HG03571 (cell line): ENCODE measurements around the gene MACROD2.
"Not testable (repeated sequence)": the region's sequence is repeated elsewhere in the genome, so short reads cannot be mapped to it uniquely, and the experiment has no call there.

Source experiments
- ATAC-seq: cut with Tn5 transposase; IDR thresholded peaks from one replicate; pipeline ENCODE4 v1.9.1; 2021; ENCODE audit not compliant: unreplicated experiment

The MACROD2 gene

GRCh38 chr20:15119852-15120487 lies 1124.7 kb downstream of the MACROD2 start:
- no peak for ATAC-seq

GRCh38 chr20:15122613-15123012 lies 1127.3 kb downstream of the MACROD2 start:
- ATAC-seq = no peak

GRCh38 chr20:15131176-15131575 lies 1135.9 kb downstream of the MACROD2 start:
- ATAC-seq = no peak

GRCh38 chr20:15138548-15139126 lies 1143.3 kb downstream of the MACROD2 start:
- no peak for ATAC-seq

GRCh38 chr20:15139522-15139921 lies 1144.2 kb downstream of the MACROD2 start:
- ATAC-seq = no peak

GRCh38 chr20:15140286-15140685 lies 1145.0 kb downstream of the MACROD2 start:
- no peak for ATAC-seq

- not testable (repeated sequence) for ATAC-seq
Measured at GRCh38 chr20:15140940-15141339, 1145.6 kb downstream of the MACROD2 start.

GRCh38 chr20:15141861-15142260 lies 1146.5 kb downstream of the MACROD2 start:
- no peak for ATAC-seq

GRCh38 chr20:15143478-15143877 lies 1148.2 kb downstream of the MACROD2 start:
- no peak for ATAC-seq

GRCh38 chr20:15144916-15145315 lies 1149.6 kb downstream of the MACROD2 start:
- no peak for ATAC-seq

- ATAC-seq = no peak
Measured at GRCh38 chr20:15146948-15147347, 1151.6 kb downstream of the MACROD2 start.

GRCh38 chr20:15154070-15154469 lies 1158.8 kb downstream of the MACROD2 start:
- no peak for ATAC-seq

- ATAC-seq = no peak
Measured at GRCh38 chr20:15155848-15156401, 1160.6 kb downstream of the MACROD2 start.

GRCh38 chr20:15158533-15158932 lies 1163.2 kb downstream of the MACROD2 start:
- ATAC-seq = no peak

GRCh38 chr20:15162079-15162647 lies 1166.8 kb downstream of the MACROD2 start:
- no peak for ATAC-seq

- no peak for ATAC-seq
Measured at GRCh38 chr20:15163632-15164031, 1168.3 kb downstream of the MACROD2 start.

- ATAC-seq = no peak
Measured at GRCh38 chr20:15164726-15165125, 1169.4 kb downstream of the MACROD2 start.

- ATAC-seq = no peak
Measured at GRCh38 chr20:15166744-15167143, 1171.4 kb downstream of the MACROD2 start.

GRCh38 chr20:15171016-15171415 lies 1175.7 kb downstream of the MACROD2 start:
- ATAC-seq = no peak

GRCh38 chr20:15176929-15177328 lies 1181.6 kb downstream of the MACROD2 start:
- ATAC-seq = no peak

GRCh38 chr20:15178581-15178980 lies 1183.3 kb downstream of the MACROD2 start:
- ATAC-seq = no peak

- ATAC-seq = no peak
Measured at GRCh38 chr20:15179381-15179780, 1184.1 kb downstream of the MACROD2 start.
